Ascending aorta (tissue), 2 donors: ENCODE data around the gene PLEKHS1. TPM values are rescaled to one million over a fixed set of nuclear protein-coding genes. Genes with fewer than 3 reads are reported as not detected.
"Not testable (repeated sequence)": the region's sequence is repeated elsewhere in the genome, so short reads cannot be mapped to it uniquely, and the experiment has no call there.

Experiments used
- DNase-seq, 2 donors: peaks; one replicate each; pipeline ENCODE4 v3.0.0-alpha.2; 2019; ENCODE audit warnings: low spot score in 2 of 2
- H3K27ac ChIP-seq, 2 donors: fragments of 200-600 bp; sonication (generic); one replicate each; pipeline ENCODE4 v1.5.1; 2016 to 2017; ENCODE audit warnings: mild to moderate bottlenecking in 1 of 2
- H3K27me3 ChIP-seq: fragments of 200-600 bp; sonication (generic); one replicate; pipeline ENCODE4 v1.5.1; 2017
- H3K36me3 ChIP-seq, 2 donors: fragments of 200-600 bp; sonication (generic); one replicate each; pipeline ENCODE4 v1.5.1; 2016
- H3K4me1 ChIP-seq, 2 donors: fragments of 200-600 bp; sonication (generic); one replicate each; pipeline ENCODE4 v1.5.1; 2016 to 2017; ENCODE audit warnings: mild to moderate bottlenecking in 1 of 2
- H3K4me3 ChIP-seq, 2 donors: fragments of 200-600 bp; sonication (generic); one replicate each; pipeline ENCODE4 v1.5.1; 2016 to 2017; ENCODE audit warnings: mild to moderate bottlenecking in 1 of 2
- H3K9me3 ChIP-seq, 2 donors: fragments of 200-600 bp; sonication (generic); one replicate each; pipeline ENCODE4 v1.5.1; 2016
- CTCF ChIP-seq, 3 experiments: fragments of 200-600 bp in 2 of 3; fragments of 450-650 bp in 1 of 3; sonication (generic) in 2 of 3; IDR thresholded peaks; one replicate each; pipeline ENCODE4 v1.5.1; 2016 to 2019; ENCODE audit warnings: antibody characterized with exemption in 3 of 3, mild to moderate bottlenecking in 1 of 3, moderate library complexity in 1 of 3
- intact Hi-C: fragments of 100-400 bp; cut with DNase I; formaldehyde crosslinking; loops from one replicate; pipeline ENCODE4 v1.15.1; 2023
- total RNA-seq: library from RNA; depleted of rRNA; stranded (reverse); fragments of >200 nt; gene quantifications from one replicate; pipeline ENCODE4 v1.1.0, GENCODE V29; 2016

Gene PLEKHS1
- total RNA-seq, 1 donor from 2014 or later, result not detected

- no peaks in the 10 kb centered on the region for H3K4me1 ChIP-seq
- intact Hi-C loops, result no loop called here
- no peaks in the 10 kb centered on the region for H3K27me3 ChIP-seq
- H3K9me3 ChIP-seq, result no peaks in the 10 kb centered on the region
- TF ChIP-seq CTCF (IDR thresholded peaks at IDR 0.05), result no peak
- no peaks in the 10 kb centered on the region for H3K36me3 ChIP-seq
- no peak overlapping the region for H3K27ac ChIP-seq
- no peak for DNase-seq
- no peak overlapping the region for H3K4me3 ChIP-seq
Observed at GRCh38 chr10:113791691-113792090, 40.2 kb downstream of the PLEKHS1 start.

DNA sequence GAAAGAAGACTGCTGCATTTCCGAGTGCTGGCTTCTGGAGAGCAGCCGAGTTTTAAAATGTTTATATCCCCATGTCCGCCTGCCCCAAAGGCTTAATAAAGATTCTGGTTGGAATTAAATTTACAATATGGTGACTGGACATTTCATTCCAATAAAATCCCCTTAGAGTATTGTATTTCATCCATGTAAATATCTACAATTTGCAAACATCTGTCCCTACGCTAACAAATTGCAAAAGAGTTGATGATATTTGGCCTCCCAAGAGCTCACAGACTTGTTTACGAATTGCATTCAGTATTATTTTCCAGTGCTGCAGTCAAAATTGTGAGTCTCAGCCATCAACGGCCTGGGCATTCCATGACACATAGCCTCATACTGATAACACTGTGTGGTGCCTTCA, 50.1 kb downstream of the PLEKHS1 start:
- intact Hi-C loops, result no loop called here

GRCh38 chr10:113802997-113803396, 51.5 kb downstream of the PLEKHS1 start:
- intact Hi-C loops, result no loop called here

More for the DNA sequence above, 50.1 kb downstream of the PLEKHS1 start:
- Histone ChIP-seq H3K9me3 (no peaks in the 10 kb centered on the region), H3K27me3 (no peaks in the 10 kb centered on the region), H3K4me1 (no peaks in the 10 kb centered on the region), H3K27ac (no peak overlapping the region), H3K4me3 (no peak overlapping the region), H3K36me3 (no peaks in the 10 kb centered on the region)
- DNase-seq, result no peak
- no peak for TF ChIP-seq CTCF (IDR thresholded peaks at IDR 0.05)

GRCh38 chr10:113806503-113806902, 55.0 kb downstream of the PLEKHS1 start:
- no peaks in the 10 kb centered on the region for H3K9me3 ChIP-seq
- no peaks in the 10 kb centered on the region for H3K27me3 ChIP-seq
- no peak for DNase-seq
- H3K36me3 ChIP-seq, result no peaks in the 10 kb centered on the region
- intact Hi-C loops, result no loop called here
- no peak overlapping the region for H3K27ac ChIP-seq
- H3K4me1 ChIP-seq, result no peaks in the 10 kb centered on the region
- no peak for TF ChIP-seq CTCF (IDR thresholded peaks at IDR 0.05)
- H3K4me3 ChIP-seq, result no peak overlapping the region

More at GRCh38 chr10:113802997-113803396, 51.5 kb downstream of the PLEKHS1 start:
- TF ChIP-seq CTCF (IDR thresholded peaks at IDR 0.05), result no peak
- Histone ChIP-seq H3K27me3 (no peaks in the 10 kb centered on the region), H3K9me3 (no peaks in the 10 kb centered on the region), H3K36me3 (no peaks in the 10 kb centered on the region), H3K27ac (no peak overlapping the region), H3K4me1 (no peaks in the 10 kb centered on the region), H3K4me3 (no peak overlapping the region)
- DNase-seq, result no peak

- Histone ChIP-seq H3K27me3 (no peaks in the 10 kb centered on the region), H3K4me3 (no peak overlapping the region), H3K9me3 (no peaks in the 10 kb centered on the region), H3K4me1 (no peaks in the 10 kb centered on the region), H3K27ac (no peak overlapping the region), H3K36me3 (no peaks in the 10 kb centered on the region)
- TF ChIP-seq CTCF (IDR thresholded peaks at IDR 0.05), result no peak
- intact Hi-C loops, result no loop called here
- DNase-seq, result no peak
Observed at GRCh38 chr10:113808168-113808567, 56.7 kb downstream of the PLEKHS1 start.

DNA sequence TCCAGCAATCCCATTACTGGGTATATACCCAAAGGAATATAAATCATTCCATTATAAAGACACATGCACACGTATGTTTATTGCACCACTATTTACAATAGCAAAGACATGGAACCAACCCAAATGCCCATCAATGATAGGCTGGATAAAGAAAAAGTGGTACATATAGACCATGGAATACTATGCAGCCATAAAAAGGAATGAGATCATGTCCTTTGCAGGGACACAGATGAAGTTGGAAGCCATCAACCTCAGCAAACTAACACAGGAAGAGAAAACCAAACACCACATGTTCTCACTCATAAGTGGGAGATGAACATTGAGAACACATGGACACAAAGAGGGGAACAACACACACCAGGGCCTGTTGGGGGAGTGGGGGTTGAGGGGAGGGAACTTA, 63.2 kb downstream of the PLEKHS1 start:
- H3K4me3 ChIP-seq, DNase-seq, H3K36me3 ChIP-seq, H3K27ac ChIP-seq, H3K27me3 ChIP-seq, H3K4me1 ChIP-seq, intact Hi-C loops, H3K9me3 ChIP-seq: not testable (repeated sequence)
